Muscle layer of colon (tissue), 2 donors: ENCODE data around the gene ACVR1C.
"Not testable (repeated sequence)": the region's sequence is repeated elsewhere in the genome, so short reads cannot be mapped to it uniquely, and the experiment has no call there.

Experiments
- H3K27ac ChIP-seq: one replicate; pipeline ENCODE4 v1.7.0; 2013; ENCODE audit warnings: low read depth, mild to moderate bottlenecking, low read length, moderate library complexity
- H3K27me3 ChIP-seq, 2 donors: one replicate each; pipeline ENCODE4 v1.7.0; 2013; ENCODE audit warnings: low read length in 2 of 2, mild to moderate bottlenecking in 2 of 2; ENCODE audit not compliant: insufficient read depth in 2 of 2, control insufficient read depth in 1 of 2
- H3K36me3 ChIP-seq: one replicate; pipeline ENCODE4 v1.7.0; 2013; ENCODE audit warnings: mild to moderate bottlenecking, low read length; ENCODE audit not compliant: insufficient read depth
- H3K4me1 ChIP-seq: one replicate; pipeline ENCODE4 v1.7.0; 2013; ENCODE audit warnings: mild to moderate bottlenecking, low read length; ENCODE audit not compliant: insufficient read depth
- H3K4me3 ChIP-seq, 2 donors: one replicate each; pipeline ENCODE4 v1.7.0; 2013; ENCODE audit warnings: low read length in 2 of 2, low read depth in 1 of 2, mild to moderate bottlenecking in 1 of 2, moderate library complexity in 1 of 2
- H3K9ac ChIP-seq: one replicate; pipeline ENCODE4 v1.7.0; 2013; ENCODE audit warnings: low read length
- H3K9me3 ChIP-seq: one replicate; pipeline ENCODE4 v1.7.0; 2013; ENCODE audit warnings: mild to moderate bottlenecking, low read length
- donor health status: abdominal sarcoma.
- donor health status: Adenocarcinoma of cecum.

ACVR1C gene

DNA sequence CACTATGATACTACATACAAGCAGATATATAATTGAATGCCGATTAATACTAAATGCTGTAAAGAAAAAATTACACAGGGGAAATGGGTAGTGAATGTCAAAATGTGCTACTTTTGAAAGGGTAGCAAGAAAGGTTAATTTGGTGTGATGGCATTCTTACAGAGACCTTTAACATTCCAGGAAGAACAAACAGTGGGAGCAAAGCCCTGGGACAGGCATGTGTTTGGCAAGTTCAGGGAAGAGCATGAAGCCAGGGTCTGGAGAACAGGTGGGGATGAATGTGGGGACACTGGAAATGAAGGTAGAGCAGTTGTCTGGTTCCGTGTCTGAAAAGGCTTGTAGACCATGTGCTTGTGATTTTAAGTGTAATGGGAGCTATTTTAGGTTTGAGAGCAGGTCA is 102.6 kb downstream of the ACVR1C start:
- H3K4me3 ChIP-seq: no peak overlapping the region
- H3K9ac ChIP-seq: no peak overlapping the region
- H3K36me3 ChIP-seq: no peaks in the 10 kb centered on the region
- no peak overlapping the region for H3K27ac ChIP-seq
- no peaks in the 10 kb centered on the region for H3K9me3 ChIP-seq
- H3K27me3 ChIP-seq: no peaks in the 10 kb centered on the region
- no peaks in the 10 kb centered on the region for H3K4me1 ChIP-seq

DNA sequence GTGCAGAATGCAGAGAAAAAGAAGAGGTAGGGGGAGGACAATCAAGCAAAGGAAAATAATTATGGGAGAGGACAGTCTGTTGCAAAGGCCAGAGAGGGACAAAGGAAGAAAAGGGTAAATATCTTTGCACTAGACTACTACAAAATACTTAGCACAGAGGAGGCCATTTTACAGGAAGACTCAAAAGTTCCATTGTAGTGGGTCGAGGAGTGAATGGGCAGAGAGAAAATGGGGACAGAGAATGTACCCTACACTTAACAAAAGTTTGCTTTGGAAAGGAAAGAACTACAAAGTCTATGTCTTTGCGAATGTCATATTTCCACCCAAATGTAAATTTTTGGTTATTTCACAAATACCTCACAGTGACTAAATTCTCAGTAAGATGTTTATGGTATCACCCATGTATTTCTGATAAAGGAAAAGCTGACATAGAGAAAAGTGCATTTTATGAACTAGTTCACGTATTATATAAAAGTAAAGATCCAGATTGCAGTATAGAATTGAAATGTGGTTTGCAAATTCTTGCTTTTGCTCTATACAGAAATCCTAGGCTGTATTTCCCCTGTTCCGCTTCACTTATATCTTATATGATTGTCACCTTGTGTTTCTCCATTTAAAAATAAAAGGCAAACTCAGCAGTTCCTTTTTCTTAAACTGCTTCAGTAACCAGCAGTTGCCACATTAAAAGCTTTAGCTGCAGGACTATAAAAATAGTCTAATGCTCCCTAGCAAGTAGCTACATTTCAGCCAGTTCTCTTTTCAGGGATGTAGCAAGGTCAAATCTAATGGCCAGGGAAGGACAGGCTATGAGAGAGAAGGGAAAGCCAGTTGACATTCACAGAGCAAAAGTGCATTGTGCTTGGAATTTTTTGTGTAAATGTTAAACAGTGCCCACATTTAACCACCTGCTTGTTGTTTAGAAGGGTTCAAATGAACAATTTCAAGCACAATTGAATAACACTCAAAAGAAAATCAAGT is 105.1 kb downstream of the ACVR1C start:
- Histone ChIP-seq H3K9ac (no peak overlapping the region), H3K27me3 (no peaks in the 10 kb centered on the region), H3K9me3 (no peaks in the 10 kb centered on the region), H3K4me1 (no peaks in the 10 kb centered on the region), H3K36me3 (no peaks in the 10 kb centered on the region), H3K4me3 (no peak overlapping the region), H3K27ac (no peak overlapping the region)

DNA sequence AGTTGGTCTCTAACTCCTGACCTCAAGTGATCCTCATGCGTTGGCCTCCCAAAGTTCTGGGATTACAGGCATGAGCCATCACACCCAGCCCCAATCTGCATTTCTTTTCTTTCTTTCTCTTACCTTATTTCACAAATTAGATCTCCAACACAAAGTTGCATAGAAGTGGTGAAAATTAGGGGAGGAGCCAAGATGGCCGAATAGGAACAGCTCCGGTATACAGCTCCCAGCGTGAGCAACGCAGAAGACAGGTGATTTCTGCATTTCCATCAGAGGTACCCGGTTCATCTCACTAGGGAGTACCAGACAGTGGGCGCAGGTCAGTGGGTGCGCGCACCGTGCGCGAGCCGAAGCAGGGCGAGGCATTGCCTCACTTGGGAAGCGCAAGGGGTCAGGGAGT is 113.7 kb downstream of the ACVR1C start:
- not testable (repeated sequence) for H3K36me3 ChIP-seq, H3K27me3 ChIP-seq, H3K4me3 ChIP-seq, H3K27ac ChIP-seq, H3K9ac ChIP-seq, H3K4me1 ChIP-seq, H3K9me3 ChIP-seq

DNA sequence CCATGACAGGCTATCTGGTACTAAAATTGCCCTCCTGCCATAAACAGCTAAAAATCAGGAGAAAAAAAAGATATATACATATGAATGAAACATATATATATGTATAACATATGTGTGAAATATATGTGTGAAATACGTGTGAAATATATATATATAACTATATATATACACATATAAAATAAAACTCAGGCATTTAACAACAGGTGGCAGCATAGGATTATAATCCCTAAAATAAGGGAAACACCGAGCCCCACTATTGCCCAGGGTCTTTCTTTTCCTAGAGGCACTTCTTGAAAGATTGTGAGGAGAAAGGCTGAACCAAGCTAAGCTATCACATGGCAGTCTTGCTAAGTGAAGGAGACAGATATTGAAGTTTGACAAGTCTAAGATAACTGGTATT is 118.9 kb downstream of the ACVR1C start:
- no peaks in the 10 kb centered on the region for H3K9me3 ChIP-seq
- no peaks in the 10 kb centered on the region for H3K27me3 ChIP-seq
- no peak overlapping the region for H3K27ac ChIP-seq
- H3K36me3 ChIP-seq: no peaks in the 10 kb centered on the region
- H3K4me3 ChIP-seq: no peak overlapping the region
- H3K9ac ChIP-seq: no peak overlapping the region
- H3K4me1 ChIP-seq: no peaks in the 10 kb centered on the region

DNA sequence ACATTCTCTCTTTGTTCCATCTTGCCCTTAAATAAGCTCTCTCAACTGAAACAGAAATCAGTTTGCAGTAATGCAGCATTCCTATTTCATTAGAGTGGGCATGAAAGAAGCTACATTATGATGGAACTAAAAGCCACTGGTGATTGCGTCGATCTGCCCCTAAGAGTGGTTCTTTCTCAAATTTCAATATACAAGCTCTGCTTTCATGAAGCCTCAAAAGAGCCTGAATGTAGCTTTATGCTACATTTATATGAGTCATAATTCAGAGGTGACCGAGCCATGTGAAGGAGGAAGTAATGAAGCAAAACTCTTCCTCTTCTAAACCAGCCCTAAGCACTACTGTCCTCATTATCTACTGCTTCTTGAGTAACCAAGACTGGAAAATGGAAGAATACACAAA is 120.0 kb downstream of the ACVR1C start:
- Histone ChIP-seq H3K9ac (no peak overlapping the region), H3K36me3 (no peaks in the 10 kb centered on the region), H3K9me3 (no peaks in the 10 kb centered on the region), H3K27ac (no peak overlapping the region), H3K27me3 (no peaks in the 10 kb centered on the region), H3K4me3 (no peak overlapping the region), H3K4me1 (no peaks in the 10 kb centered on the region)

DNA sequence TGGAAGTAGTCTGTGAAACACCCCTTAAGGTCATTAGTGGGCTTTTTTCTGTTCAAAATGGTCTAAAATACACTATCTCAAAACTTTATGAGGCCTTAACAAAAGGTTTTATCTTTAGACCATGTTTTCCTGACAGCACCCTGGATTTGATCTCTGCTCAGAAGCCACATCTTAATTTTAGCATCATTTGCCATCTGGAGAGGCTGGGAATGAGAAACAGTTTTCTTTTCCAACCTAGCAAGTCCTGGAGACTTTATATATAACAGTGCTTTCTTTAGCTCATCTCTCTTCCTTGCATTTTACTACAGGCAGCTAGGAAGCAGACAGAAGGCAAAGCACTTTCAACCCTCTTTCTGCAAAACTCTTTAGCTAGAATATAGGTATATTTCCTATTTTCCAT is 122.1 kb downstream of the ACVR1C start:
- Histone ChIP-seq H3K27me3 (no peaks in the 10 kb centered on the region), H3K4me1 (no peaks in the 10 kb centered on the region), H3K27ac (no peak overlapping the region), H3K4me3 (no peak overlapping the region), H3K9ac (no peak overlapping the region), H3K36me3 (no peaks in the 10 kb centered on the region), H3K9me3 (no peaks in the 10 kb centered on the region)

DNA sequence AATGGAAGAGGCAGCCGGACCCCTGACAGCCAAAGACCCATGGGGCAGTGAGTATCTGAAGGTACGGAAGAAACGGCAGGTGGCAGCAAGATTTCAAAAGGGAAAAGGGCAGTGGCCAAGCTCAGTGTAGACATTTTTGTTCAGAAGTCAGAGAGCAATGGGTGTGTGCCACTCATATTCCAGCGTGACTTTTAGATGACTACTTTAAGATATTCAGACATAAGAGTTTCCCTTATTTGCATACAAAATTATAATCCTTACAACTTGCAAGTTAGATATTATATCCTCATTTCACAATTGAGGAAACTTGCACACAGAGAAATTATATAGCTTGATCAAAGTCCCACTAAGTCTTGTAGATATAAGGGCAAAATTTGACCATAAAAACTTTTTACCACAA is 124.0 kb downstream of the ACVR1C start:
- no peak overlapping the region for H3K4me3 ChIP-seq
- H3K4me1 ChIP-seq: no peaks in the 10 kb centered on the region
- no peaks in the 10 kb centered on the region for H3K36me3 ChIP-seq
- H3K9me3 ChIP-seq: no peaks in the 10 kb centered on the region
- no peak overlapping the region for H3K9ac ChIP-seq
- H3K27ac ChIP-seq: no peak overlapping the region
- no peaks in the 10 kb centered on the region for H3K27me3 ChIP-seq

DNA sequence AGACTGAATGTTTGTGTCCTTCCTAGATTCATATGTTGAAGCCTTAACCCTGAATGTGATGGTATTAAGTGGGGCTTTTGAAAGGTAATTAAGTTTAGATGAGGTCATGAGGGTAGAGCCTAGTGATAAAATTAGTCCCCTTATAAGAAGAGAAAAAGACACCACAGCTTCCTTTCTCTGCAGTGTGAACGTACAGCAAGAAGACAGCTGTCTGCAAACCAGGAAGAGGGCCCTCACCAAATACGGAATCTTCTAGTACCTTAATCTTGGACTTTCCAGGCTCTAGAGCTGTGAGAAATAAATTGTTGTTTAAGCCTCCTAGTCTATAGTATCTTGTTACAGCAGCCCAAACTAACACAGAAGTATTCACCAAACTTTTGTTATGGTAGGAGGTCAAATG is 127.6 kb downstream of the ACVR1C start:
- Histone ChIP-seq H3K9me3 (no peaks in the 10 kb centered on the region), H3K4me1 (no peaks in the 10 kb centered on the region), H3K36me3 (no peaks in the 10 kb centered on the region), H3K4me3 (no peak overlapping the region), H3K27ac (no peak overlapping the region), H3K9ac (no peak overlapping the region), H3K27me3 (no peaks in the 10 kb centered on the region)

DNA sequence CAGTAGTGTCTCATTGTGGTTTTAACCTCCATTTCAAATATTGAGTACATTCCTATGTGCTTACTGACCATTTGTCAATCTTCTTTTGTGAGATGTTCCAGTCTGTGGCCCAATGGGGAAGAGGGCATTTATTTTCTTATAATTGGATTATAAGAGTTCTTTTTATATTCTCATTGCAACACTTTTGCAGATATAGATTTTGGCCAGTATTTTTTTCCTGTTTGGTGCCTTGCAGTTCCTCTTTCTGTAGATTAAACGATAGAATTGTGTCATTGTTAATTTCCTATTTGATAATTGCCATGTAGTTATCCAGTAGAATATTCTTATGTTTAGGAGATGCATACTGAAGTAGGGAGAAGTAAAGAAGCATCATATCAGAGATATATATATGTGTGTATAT is 128.3 kb downstream of the ACVR1C start:
- Histone ChIP-seq H3K4me1 (no peaks in the 10 kb centered on the region), H3K9ac (no peak overlapping the region), H3K4me3 (no peak overlapping the region), H3K9me3 (no peaks in the 10 kb centered on the region), H3K27ac (no peak overlapping the region), H3K27me3 (no peaks in the 10 kb centered on the region), H3K36me3 (no peaks in the 10 kb centered on the region)

DNA sequence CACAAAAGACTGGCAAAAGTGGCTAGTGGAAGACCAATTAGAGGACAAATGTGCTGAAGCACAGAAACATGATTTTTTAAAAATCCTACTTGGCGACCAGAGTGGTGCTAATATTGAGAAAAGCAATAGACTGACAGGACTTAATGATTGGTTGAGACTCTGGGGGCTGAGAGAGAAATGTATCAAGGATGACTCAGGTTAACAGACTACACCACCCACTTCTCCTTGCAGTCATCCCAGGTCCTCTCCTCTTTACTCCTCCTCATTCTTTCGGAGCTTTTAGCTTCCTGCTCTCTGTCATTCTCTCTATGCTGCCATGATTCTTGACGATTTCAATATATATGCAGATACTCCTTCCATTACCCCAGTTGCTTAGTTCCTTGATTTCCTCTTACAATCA is 130.2 kb downstream of the ACVR1C start:
- Histone ChIP-seq H3K4me3 (no peak overlapping the region), H3K36me3 (no peaks in the 10 kb centered on the region)

DNA sequence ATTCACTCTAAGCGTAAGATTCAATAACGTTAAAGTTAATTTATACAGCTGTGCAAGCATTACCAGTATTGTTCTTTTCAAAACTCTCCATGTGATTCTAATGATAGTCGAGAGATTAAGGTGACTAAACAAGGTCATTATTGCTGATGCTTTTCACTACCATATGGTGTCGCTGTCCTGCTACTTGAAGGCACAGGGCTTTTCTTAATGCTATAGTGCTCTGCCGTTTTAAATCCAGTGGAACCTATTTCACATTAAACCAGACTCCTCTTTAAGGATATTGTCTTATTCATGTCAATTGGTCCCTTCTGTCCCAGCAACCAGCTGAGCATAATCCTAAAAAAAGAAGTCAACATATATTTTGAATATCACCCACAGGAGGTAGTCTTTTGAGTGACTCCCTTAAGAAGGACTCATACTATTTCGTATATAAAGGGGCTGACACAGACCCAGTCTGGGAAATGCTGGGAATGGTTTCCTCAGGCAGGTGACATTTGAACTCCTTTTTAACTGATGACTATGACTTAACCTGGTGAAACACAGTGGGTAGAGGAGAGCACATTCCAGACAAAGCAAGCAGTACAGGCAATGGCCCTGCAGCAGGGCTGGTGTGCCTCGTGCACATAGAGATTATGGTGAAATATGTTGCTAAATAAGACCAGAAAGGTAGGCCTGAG is 130.9 kb downstream of the ACVR1C start:
- no peaks in the 10 kb centered on the region for H3K27me3 ChIP-seq
- no peaks in the 10 kb centered on the region for H3K36me3 ChIP-seq
- H3K4me3 ChIP-seq: no peak overlapping the region
- H3K27ac ChIP-seq: no peak overlapping the region
- H3K4me1 ChIP-seq: no peaks in the 10 kb centered on the region
- no peaks in the 10 kb centered on the region for H3K9me3 ChIP-seq
- no peak overlapping the region for H3K9ac ChIP-seq

More for the DNA sequence above, 130.2 kb downstream of the ACVR1C start:
- Histone ChIP-seq H3K4me1 (no peaks in the 10 kb centered on the region), H3K27ac (no peak overlapping the region), H3K27me3 (no peaks in the 10 kb centered on the region), H3K9ac (no peak overlapping the region), H3K9me3 (no peaks in the 10 kb centered on the region)
